GM18873 (cell line): ENCODE results near the gene EDIL3.
"Not testable (repeated sequence)": the region's sequence is repeated elsewhere in the genome, so short reads cannot be mapped to it uniquely, and the experiment has no call there.

ENCODE experiments used
- ATAC-seq: cut with Tn5 transposase; IDR thresholded peaks from one replicate; pipeline ENCODE4 v1.9.1; 2021; ENCODE audit warnings: mild to moderate bottlenecking, moderate library complexity, moderate number of reproducible peaks; ENCODE audit not compliant: unreplicated experiment, low FRiP score

EDIL3 gene

GRCh38 chr5:84213212-84213611 is 171.5 kb downstream of the EDIL3 start:
- no peak for ATAC-seq

- ATAC-seq = no peak
Observed at GRCh38 chr5:84204772-84205171, 179.9 kb downstream of the EDIL3 start.

GRCh38 chr5:84202136-84202535 is 182.5 kb downstream of the EDIL3 start:
- ATAC-seq = no peak

- ATAC-seq = no peak
Observed at GRCh38 chr5:84197538-84197937, 187.1 kb downstream of the EDIL3 start.

GRCh38 chr5:84191281-84191680 is 193.4 kb downstream of the EDIL3 start:
- ATAC-seq = no peak

- ATAC-seq = no peak
Observed at GRCh38 chr5:84184857-84185256, 199.8 kb downstream of the EDIL3 start.

GRCh38 chr5:84181093-84181492 is 203.6 kb downstream of the EDIL3 start:
- ATAC-seq = no peak

GRCh38 chr5:84168841-84169240 is 215.8 kb downstream of the EDIL3 start:
- no peak for ATAC-seq

- no peak for ATAC-seq
Observed at GRCh38 chr5:84163671-84164070, 221.0 kb downstream of the EDIL3 start.

GRCh38 chr5:84162695-84163094 is 222.0 kb downstream of the EDIL3 start:
- no peak for ATAC-seq

GRCh38 chr5:84160650-84161049 is 224.0 kb downstream of the EDIL3 start:
- ATAC-seq = not testable (repeated sequence)

- ATAC-seq = no peak
Observed at GRCh38 chr5:84149094-84149493, 235.6 kb downstream of the EDIL3 start.

GRCh38 chr5:84148651-84149050 is 236.0 kb downstream of the EDIL3 start:
- no peak for ATAC-seq

GRCh38 chr5:84137541-84137940 is 247.1 kb downstream of the EDIL3 start:
- no peak for ATAC-seq

GRCh38 chr5:84131372-84131771 is 253.3 kb downstream of the EDIL3 start:
- ATAC-seq = no peak

- ATAC-seq = no peak
Observed at GRCh38 chr5:84130006-84130580, 254.6 kb downstream of the EDIL3 start.

- no peak for ATAC-seq
Observed at GRCh38 chr5:84125216-84125615, 259.5 kb downstream of the EDIL3 start.

- ATAC-seq = no peak
Observed at GRCh38 chr5:84119252-84119651, 265.4 kb downstream of the EDIL3 start.

GRCh38 chr5:84118551-84118950 is 266.1 kb downstream of the EDIL3 start:
- no peak for ATAC-seq

GRCh38 chr5:84115727-84116126 is 269.0 kb downstream of the EDIL3 start:
- ATAC-seq = no peak

GRCh38 chr5:84113246-84114105 is 271.2 kb downstream of the EDIL3 start:
- ATAC-seq = no peak

- no peak for ATAC-seq
Observed at GRCh38 chr5:84092738-84093137, 291.9 kb downstream of the EDIL3 start.
